Esophagus muscularis mucosa (tissue), 4 donors: ENCODE measurements around the gene TMEM132E. TPM values are rescaled to one million over a fixed set of nuclear protein-coding genes. Genes with fewer than 3 reads are reported as not detected.

Experiments used
- DNase-seq: peaks from one replicate; pipeline ENCODE4 v3.0.0-alpha.2; 2017; ENCODE audit errors: extremely low spot score
- H3K27ac ChIP-seq, 4 donors: fragments of 200-600 bp; sonication (generic); replicated peaks in 1 of 4; 1 replicate in 3 of 4; 2 replicates in 1 of 4; pipeline ENCODE4 v1.5.1; 2016 to 2019; ENCODE audit warnings: mild to moderate bottlenecking in 1 of 4
- H3K27me3 ChIP-seq, 4 donors: fragments of 200-600 bp; sonication (generic); one replicate each; pipeline versions ENCODE4 v1.5.1 to v1.6.0; 2016 to 2019
- H3K36me3 ChIP-seq, 4 donors: fragments of 200-600 bp; sonication (generic); one replicate each; pipeline ENCODE4 v1.5.1; 2016 to 2019
- H3K4me1 ChIP-seq, 4 donors: fragments of 200-600 bp; sonication (generic); one replicate each; pipeline ENCODE4 v1.5.1; 2016 to 2019
- H3K4me3 ChIP-seq, 4 donors: fragments of 200-600 bp; sonication (generic); 1 replicate in 2 of 4; 2 replicates in 2 of 4; pipeline ENCODE4 v1.5.1; 2016 to 2019; ENCODE audit warnings: mild to moderate bottlenecking in 4 of 4, moderate library complexity in 1 of 4
- H3K9me3 ChIP-seq, 4 donors: fragments of 200-600 bp; sonication (generic); 1 replicate in 3 of 4; 2 replicates in 1 of 4; pipeline ENCODE4 v1.5.1; 2016 to 2019
- EP300 ChIP-seq: sonication (generic); formaldehyde crosslinking; IDR thresholded peaks from one replicate; pipeline ENCODE4 v1.6.1; 2017; ENCODE audit warnings: antibody characterized with exemption
- POLR2A ChIP-seq: fragments of 450-650 bp; IDR thresholded peaks from one replicate; pipeline ENCODE4 v1.6.1; 2017; ENCODE audit warnings: antibody characterized with exemption, moderate library complexity, mild to moderate bottlenecking, low read depth
- POLR2AphosphoS5 ChIP-seq, 2 donors: sonication (generic); formaldehyde crosslinking; IDR thresholded peaks; one replicate each; pipeline ENCODE4 v1.6.1; 2017; ENCODE audit warnings: antibody characterized with exemption in 2 of 2
- WGBS: methylation state at CpG from one replicate; pipeline ENCODE4 v1.1.5; 2018; 5-methylcytosine and 5-hydroxymethylcytosine counted together
- intact Hi-C: fragments of 100-400 bp; cut with DNase I; formaldehyde crosslinking; loops from one replicate; pipeline ENCODE4 v1.15.1; 2023
- total RNA-seq, 4 donors: library from RNA; depleted of rRNA; stranded (reverse); fragments of >200 nt; gene quantifications; one replicate each; pipeline versions ENCODE4 v1.1.0 to v1.2.1, GENCODE V29; 2016
- TF ChIP-seq, protein P1 (sequence below), 3 experiments: fragments of 200-600 bp in 2 of 3; fragments of 450-650 bp in 1 of 3; sonication (generic) in 2 of 3; IDR thresholded peaks; one replicate each; pipeline ENCODE4 v1.5.1; 2017 to 2019; ENCODE audit warnings: antibody characterized with exemption in 3 of 3, mild to moderate bottlenecking in 2 of 3, moderate library complexity in 1 of 3

The TMEM132E gene
- total RNA-seq, 4 donors from 2014 or later = under 0.01 to 0.06 TPM; not detected in 2

DNA sequence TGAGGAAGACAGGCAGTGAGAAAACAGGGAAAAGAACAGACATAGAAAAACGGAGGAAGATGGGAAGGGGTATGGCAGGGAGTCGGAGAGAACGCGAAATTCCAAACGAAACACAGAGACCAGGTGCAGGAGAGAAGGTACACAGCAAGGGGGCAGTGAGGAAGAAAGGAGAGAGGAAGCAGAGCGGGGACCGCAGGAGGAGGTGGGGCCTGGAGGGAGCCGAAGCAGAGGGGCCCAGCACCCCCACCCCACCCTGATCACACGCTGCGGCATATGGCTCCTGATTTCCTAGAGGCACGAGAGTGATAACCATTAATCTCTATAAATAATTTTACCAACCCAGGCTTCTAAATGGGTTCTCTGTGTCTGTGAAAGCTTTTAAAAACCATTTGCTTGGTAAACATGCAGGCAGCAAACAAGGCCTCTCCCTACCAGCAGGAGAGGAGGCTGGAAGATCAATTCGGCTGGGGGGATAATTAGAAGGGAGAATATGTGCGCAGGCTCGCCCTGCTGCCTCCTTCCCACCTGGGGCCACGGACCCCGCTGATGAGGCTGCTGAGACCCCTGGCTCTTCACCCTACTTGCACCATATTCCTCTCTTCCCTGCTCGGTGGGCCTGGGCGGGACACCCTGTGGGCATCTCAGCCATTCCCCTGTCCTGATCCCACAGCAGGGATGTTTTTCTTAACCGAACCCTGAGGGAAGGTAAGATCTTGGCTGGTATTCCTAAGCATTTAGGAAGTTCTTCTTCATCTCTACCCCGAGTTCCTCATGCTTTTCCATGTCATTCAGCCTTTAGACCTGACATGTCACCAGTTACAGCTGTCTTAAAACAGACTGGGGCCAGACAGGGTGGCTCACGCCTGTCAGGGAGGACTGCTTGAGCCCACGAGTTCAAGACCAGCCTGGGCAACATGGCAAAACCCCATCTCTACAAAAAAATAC is 86.7 kb downstream of the TMEM132E start:
- 26% methylated on average over 22 of the region's 22 CpGs for WGBS
- TF ChIP-seq, protein P1, sequence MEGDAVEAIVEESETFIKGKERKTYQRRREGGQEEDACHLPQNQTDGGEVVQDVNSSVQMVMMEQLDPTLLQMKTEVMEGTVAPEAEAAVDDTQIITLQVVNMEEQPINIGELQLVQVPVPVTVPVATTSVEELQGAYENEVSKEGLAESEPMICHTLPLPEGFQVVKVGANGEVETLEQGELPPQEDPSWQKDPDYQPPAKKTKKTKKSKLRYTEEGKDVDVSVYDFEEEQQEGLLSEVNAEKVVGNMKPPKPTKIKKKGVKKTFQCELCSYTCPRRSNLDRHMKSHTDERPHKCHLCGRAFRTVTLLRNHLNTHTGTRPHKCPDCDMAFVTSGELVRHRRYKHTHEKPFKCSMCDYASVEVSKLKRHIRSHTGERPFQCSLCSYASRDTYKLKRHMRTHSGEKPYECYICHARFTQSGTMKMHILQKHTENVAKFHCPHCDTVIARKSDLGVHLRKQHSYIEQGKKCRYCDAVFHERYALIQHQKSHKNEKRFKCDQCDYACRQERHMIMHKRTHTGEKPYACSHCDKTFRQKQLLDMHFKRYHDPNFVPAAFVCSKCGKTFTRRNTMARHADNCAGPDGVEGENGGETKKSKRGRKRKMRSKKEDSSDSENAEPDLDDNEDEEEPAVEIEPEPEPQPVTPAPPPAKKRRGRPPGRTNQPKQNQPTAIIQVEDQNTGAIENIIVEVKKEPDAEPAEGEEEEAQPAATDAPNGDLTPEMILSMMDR (IDR thresholded peaks at IDR 0.05) = no peak
- H3K27me3 ChIP-seq = peaks cover 0 to 71% (median 0%) of the 10 kb centered on the region in 4 donors

GRCh38 chr17:34667656-34668055 is 88.3 kb downstream of the TMEM132E start:
- 100% methylated on average over 1 of the region's 2 CpGs for WGBS
- Histone ChIP-seq H3K9me3 (no peaks in the 10 kb centered on the region), H3K4me3 (no peak overlapping the region), H3K36me3 (no peaks in the 10 kb centered on the region), H3K4me1 (no peaks in the 10 kb centered on the region), H3K27ac (no peak overlapping the region), H3K27me3 (peaks cover 0 to 66% (median 0%) of the 10 kb centered on the region in 4 donors)
- TF ChIP-seq, protein P1 (IDR thresholded peaks at IDR 0.05) = no peak
- TF ChIP-seq POLR2AphosphoS5 (IDR thresholded peaks at IDR 0.05) (no peak), POLR2A (no peak), EP300 (no peak)
- no peak for DNase-seq
- intact Hi-C loops = no loop called here

More for the DNA sequence above, 86.7 kb downstream of the TMEM132E start:
- Histone ChIP-seq H3K27ac (no peak overlapping the region), H3K4me1 (no peaks in the 10 kb centered on the region), H3K9me3 (no peaks in the 10 kb centered on the region), H3K36me3 (no peaks in the 10 kb centered on the region), H3K4me3 (no peak overlapping the region)
- DNase-seq = no peak
- intact Hi-C loops = no loop called here

GRCh38 chr17:34668206-34668605 is 88.8 kb downstream of the TMEM132E start:
- TF ChIP-seq, protein P1 (IDR thresholded peaks at IDR 0.05) = no peak
- TF ChIP-seq POLR2AphosphoS5 (IDR thresholded peaks at IDR 0.05) (no peak), EP300 (no peak), POLR2A (no peak)
- intact Hi-C loops = no loop called here
- 70% methylated on average over 3 of the region's 3 CpGs for WGBS
- no peak for DNase-seq
- H3K4me3 ChIP-seq = no peak overlapping the region
- H3K27ac ChIP-seq = no peak overlapping the region
- peaks cover 0 to 64% (median 0%) of the 10 kb centered on the region in 4 donors for H3K27me3 ChIP-seq
- no peaks in the 10 kb centered on the region for H3K9me3 ChIP-seq
- H3K36me3 ChIP-seq = no peaks in the 10 kb centered on the region
- H3K4me1 ChIP-seq = no peaks in the 10 kb centered on the region

DNA sequence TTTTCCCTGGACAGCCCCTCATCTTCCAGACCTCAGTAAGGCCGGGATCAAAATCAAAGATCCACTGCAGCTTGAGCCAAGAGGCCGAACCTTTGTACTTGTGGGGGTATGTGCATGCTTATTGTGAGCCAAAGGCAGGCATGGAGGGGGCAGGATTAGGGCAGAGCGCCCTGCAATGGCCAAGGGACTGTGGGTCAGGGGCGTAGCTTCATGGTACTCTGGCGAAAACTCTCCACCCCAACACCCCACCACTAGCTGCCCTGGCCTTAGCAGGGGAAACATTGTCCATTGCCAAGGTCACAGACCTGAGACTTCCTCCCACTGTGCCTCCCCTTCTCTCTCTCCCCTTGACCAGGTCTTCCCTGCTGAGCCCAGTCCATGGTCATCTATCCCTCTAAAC is 90.1 kb downstream of the TMEM132E start:
- TF ChIP-seq EP300 (no peak), POLR2A (no peak), POLR2AphosphoS5 (IDR thresholded peaks at IDR 0.05) (no peak)
- TF ChIP-seq, protein P1 (IDR thresholded peaks at IDR 0.05) = no peak
- Histone ChIP-seq H3K9me3 (no peaks in the 10 kb centered on the region), H3K4me3 (no peak overlapping the region), H3K36me3 (no peaks in the 10 kb centered on the region), H3K27ac (no peak overlapping the region), H3K4me1 (no peaks in the 10 kb centered on the region), H3K27me3 (peaks cover 0 to 51% (median 0%) of the 10 kb centered on the region in 4 donors)
- intact Hi-C loops = no loop called here
- DNase-seq = no peak
- 55% methylated on average over 5 of the region's 5 CpGs for WGBS
